SJSA1 (cell line): ENCODE results near the gene RASA2. TPM values are rescaled to one million over a fixed set of nuclear protein-coding genes. Genes with fewer than 3 reads are reported as not detected.

Experiments used
- DNase-seq, 2 experiments: peaks; one replicate each; pipeline ENCODE4 v3.0.0-alpha.2; 2015 to 2020; ENCODE audit warnings: low spot score in 2 of 2, low read depth in 1 of 2
- H3K27ac ChIP-seq: fragments of 250-450 bp; sonication (Bioruptor Pico); 2 replicates; pipeline ENCODE4 v1.5.1; 2020; ENCODE audit warnings: mild to moderate bottlenecking, moderate library complexity
- H3K27me3 ChIP-seq: fragments of 250-450 bp; sonication (Bioruptor Pico); replicated peaks from 2 replicates; pipeline ENCODE4 v1.5.1; 2020; ENCODE audit warnings: mild to moderate bottlenecking, moderate library complexity
- H3K36me3 ChIP-seq: fragments of 250-450 bp; sonication (Bioruptor Pico); 2 replicates; pipeline ENCODE4 v1.5.1; 2020; ENCODE audit warnings: mild to moderate bottlenecking
- H3K4me1 ChIP-seq: fragments of 250-450 bp; sonication (Bioruptor Pico); replicated peaks from 2 replicates; pipeline ENCODE4 v1.6.1; 2021; ENCODE audit warnings: mild to moderate bottlenecking
- H3K4me3 ChIP-seq: fragments of 250-450 bp; sonication (Bioruptor Pico); 2 replicates; pipeline ENCODE4 v1.5.1; 2020; ENCODE audit warnings: mild to moderate bottlenecking
- H3K9me3 ChIP-seq: fragments of 250-450 bp; sonication (Bioruptor Pico); replicated peaks from 2 replicates; pipeline ENCODE4 v1.5.1; 2020; ENCODE audit warnings: mild to moderate bottlenecking
- total RNA-seq: library from RNA; depleted of rRNA; stranded (reverse); fragments of >200 nt; shearing (Covaris generic); gene quantifications from 2 replicates; pipeline ENCODE4 v1.2.3, GENCODE V29; 2014

The RASA2 gene
- total RNA-seq, 1 experiment from 2014 or later: 16.3 TPM

DNA sequence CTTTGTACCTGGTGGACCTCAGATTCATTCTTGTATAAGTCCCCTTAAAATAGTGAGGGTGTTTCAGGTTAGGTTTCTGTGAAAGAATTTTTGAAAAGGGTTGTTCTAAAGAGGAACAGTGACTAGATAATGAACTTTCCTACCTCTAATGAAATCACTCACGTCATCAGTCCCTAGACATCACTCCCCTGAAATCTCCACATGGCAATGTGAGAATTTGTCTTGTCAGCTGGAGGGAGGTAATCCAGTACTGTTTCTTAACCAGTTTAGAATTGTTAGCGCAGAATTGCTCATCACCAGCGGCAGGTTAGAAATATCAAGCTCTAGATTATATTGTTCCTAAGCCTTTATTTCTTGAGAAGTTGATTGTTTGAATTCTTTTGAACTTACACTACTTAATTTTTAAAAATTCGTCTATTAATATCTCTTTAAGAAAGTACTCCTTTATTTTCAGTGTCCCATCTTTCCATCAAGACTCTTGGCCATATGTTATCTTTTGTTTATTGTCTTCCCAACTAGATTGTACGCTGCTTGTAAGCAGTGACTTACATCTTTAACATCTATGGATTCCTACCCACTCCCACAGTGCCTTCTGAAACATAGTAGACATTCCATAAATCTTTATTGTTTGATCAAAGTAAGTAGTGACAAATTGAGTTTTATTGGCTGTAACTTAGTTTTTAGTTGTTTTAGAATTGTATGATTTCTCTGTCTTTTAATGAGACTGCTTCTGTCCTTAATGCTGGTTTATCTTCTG is 52.8 kb downstream of the RASA2 start:
- Histone ChIP-seq H3K36me3 (peaks cover 36% of the 10 kb centered on the region), H3K4me3 (no peak overlapping the region), H3K9me3 (no peaks in the 10 kb centered on the region; the same call in 1 of the 2 replicates), H3K27me3 (no peaks in the 10 kb centered on the region), H3K4me1 (no peaks in the 10 kb centered on the region), H3K27ac (no peak overlapping the region)
- DNase-seq: no peak

- no peak overlapping the region for H3K4me3 ChIP-seq
Measured at GRCh38 chr3:141540531-141540930, 53.7 kb downstream of the RASA2 start.

DNA sequence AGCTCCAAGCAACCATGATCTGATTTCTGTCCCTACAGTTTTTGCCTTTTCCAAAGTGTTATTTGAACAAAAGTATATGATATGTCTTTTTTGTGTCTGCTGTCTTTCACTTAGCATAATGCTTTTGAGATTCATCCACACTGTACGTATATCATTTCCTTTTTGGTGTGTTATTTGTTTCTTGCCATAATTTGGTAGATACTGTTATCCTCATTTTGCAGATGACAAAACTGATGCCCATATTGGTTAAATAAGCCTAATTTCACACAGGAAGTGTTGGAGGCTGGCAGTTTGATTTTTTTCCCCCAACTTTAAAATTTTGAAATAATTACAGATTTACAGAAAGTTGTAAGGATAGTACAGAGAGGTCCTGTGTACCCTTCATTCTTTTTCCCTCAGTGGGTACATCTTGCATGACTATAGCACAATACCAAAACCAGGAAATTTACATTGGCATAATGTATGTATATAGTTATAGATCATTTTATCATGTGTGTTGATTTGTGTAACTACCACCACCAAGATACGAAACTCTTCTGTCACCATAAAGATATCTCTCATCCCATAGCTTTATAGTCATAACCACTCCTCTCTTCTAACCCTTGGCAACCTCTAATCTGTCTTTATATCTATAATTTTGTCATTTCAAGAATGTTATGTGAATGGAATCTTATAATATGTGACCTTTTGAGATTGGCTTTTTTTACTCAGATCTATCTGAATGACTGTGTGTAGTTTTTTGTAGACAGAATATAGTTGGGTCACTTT is 55.6 kb downstream of the RASA2 start:
- DNase-seq: no peak
- no peak overlapping the region for H3K27ac ChIP-seq
- H3K4me3 ChIP-seq: no peak overlapping the region
- H3K27me3 ChIP-seq: no peaks in the 10 kb centered on the region
- peaks cover 3% of the 10 kb centered on the region for H3K9me3 ChIP-seq
- H3K4me1 ChIP-seq: no peaks in the 10 kb centered on the region
- peaks cover 41% of the 10 kb centered on the region for H3K36me3 ChIP-seq

More at GRCh38 chr3:141540531-141540930, 53.7 kb downstream of the RASA2 start:
- no peaks in the 10 kb centered on the region; the same call in 1 of the 2 replicates for H3K9me3 ChIP-seq
- H3K36me3 ChIP-seq: peaks cover 39% of the 10 kb centered on the region
- no peak for DNase-seq
- no peaks in the 10 kb centered on the region for H3K27me3 ChIP-seq
- H3K4me1 ChIP-seq: no peaks in the 10 kb centered on the region
- H3K27ac ChIP-seq: no peak overlapping the region

GRCh38 chr3:141542989-141543388 is 56.2 kb downstream of the RASA2 start:
- DNase-seq: no peak
- peaks cover 3% of the 10 kb centered on the region for H3K9me3 ChIP-seq
- H3K36me3 ChIP-seq: peaks cover 47% of the 10 kb centered on the region
- H3K27ac ChIP-seq: no peak overlapping the region
- H3K27me3 ChIP-seq: no peaks in the 10 kb centered on the region
- no peak overlapping the region for H3K4me3 ChIP-seq
- H3K4me1 ChIP-seq: no peaks in the 10 kb centered on the region

- Histone ChIP-seq H3K36me3 (peaks cover 59% of the 10 kb centered on the region), H3K27me3 (no peaks in the 10 kb centered on the region), H3K27ac (no peak overlapping the region), H3K9me3 (peaks cover 3% of the 10 kb centered on the region), H3K4me1 (no peaks in the 10 kb centered on the region), H3K4me3 (no peak overlapping the region)
- DNase-seq: no peak
Measured at GRCh38 chr3:141544697-141545096, 57.9 kb downstream of the RASA2 start.

- no peak overlapping the region for H3K4me3 ChIP-seq
- H3K27me3 ChIP-seq: no peaks in the 10 kb centered on the region
- DNase-seq: no peak
- H3K4me1 ChIP-seq: no peaks in the 10 kb centered on the region
- peaks cover 3% of the 10 kb centered on the region for H3K9me3 ChIP-seq
- H3K36me3 ChIP-seq: peaks cover 60% of the 10 kb centered on the region
- H3K27ac ChIP-seq: no peak overlapping the region
Measured at GRCh38 chr3:141546081-141546480, 59.3 kb downstream of the RASA2 start.

DNA sequence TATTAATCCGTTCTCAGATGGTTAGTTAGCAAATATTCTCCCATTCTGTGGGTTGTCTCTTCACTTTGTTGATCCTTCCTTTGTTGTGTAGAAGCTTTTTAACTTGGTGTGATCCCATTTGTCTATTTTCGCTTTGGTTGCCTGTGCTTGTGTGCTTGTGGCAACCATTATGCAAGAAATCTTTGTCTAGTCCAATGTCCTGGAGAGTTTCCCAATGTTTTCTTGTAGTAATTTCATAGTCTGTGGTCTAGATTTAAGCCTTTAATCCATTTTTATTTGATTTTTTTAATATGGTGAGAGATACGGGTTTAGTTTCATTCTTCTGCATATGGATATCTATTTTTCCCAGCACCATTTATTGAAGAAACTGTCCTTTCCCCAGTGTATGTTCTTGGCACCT is 59.8 kb downstream of the RASA2 start:
- no peak overlapping the region for H3K27ac ChIP-seq
- peaks cover 59% of the 10 kb centered on the region for H3K36me3 ChIP-seq
- no peaks in the 10 kb centered on the region for H3K27me3 ChIP-seq
- no peak for DNase-seq
- no peaks in the 10 kb centered on the region for H3K4me1 ChIP-seq
- H3K4me3 ChIP-seq: no peak overlapping the region
- H3K9me3 ChIP-seq: peaks cover 3% of the 10 kb centered on the region

GRCh38 chr3:141547791-141548190 is 61.0 kb downstream of the RASA2 start:
- H3K9me3 ChIP-seq: peaks cover 3% of the 10 kb centered on the region
- no peaks in the 10 kb centered on the region for H3K27me3 ChIP-seq
- no peak overlapping the region for H3K27ac ChIP-seq
- no peaks in the 10 kb centered on the region for H3K4me1 ChIP-seq
- no peak for DNase-seq
- no peak overlapping the region for H3K4me3 ChIP-seq
- peaks cover 51% of the 10 kb centered on the region for H3K36me3 ChIP-seq

DNA sequence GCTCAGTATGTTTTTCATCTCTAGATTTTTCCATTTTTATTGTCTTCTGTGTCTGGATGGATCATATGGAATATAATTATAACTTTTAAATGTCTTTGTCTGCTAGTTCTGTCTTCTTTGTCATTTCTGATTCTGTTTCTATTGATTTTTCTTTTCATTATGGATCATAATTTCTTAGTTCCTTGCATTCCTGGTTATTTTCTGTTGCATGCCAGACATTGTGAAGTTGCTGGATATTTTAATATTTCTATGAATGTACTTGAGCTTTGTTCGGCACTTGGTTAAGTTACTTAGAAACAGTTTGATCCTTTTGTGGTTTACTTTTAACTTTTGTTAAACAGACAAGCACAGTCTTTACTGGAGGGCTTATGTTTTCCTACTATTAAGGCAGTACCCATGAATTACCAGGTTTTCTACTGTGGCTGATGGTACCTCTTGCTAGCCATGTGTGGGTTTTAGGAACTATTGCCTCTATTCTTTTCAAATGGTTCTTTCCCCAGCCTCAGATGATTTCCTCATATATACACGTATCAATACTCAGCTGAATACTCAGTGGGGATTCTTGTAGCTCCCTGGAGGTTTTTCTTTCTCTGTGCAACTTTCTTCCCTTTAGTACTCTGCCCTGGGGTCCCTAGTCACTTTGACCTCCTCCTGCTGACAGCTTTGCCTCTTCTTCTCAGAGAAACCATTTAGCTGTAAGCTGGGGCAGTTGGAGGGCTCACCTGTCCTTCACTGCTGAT is 64.3 kb downstream of the RASA2 start:
- Histone ChIP-seq H3K27me3 (no peaks in the 10 kb centered on the region), H3K27ac (no peak overlapping the region), H3K9me3 (peaks cover under 1% of the 10 kb centered on the region)

DNA sequence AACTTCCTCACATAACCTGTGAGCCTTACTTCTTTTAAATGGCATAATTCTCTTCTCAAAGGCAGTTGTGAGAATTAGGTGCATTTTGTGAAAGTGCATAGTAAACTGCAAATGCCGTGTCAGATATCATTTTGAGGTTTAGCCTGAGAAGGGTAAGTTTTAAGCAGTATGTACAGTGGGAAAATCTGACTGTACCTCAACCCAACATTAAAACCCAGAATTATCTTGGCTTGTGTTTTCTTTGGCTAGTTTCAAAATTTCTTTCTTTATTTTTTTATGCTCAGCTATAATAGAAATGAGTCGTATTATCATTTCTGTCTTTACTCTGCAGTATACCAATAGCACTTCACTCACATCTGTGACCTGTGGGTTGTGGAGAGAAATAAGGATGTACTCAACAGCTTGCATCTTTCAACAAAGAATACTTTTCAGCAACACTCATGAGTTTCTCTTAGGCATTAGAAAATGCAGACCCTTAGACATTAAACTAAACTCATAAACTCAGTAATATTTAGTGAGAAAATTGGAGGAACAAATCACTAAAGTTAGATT is 65.7 kb downstream of the RASA2 start:
- no peaks in the 10 kb centered on the region; the same call in 1 of the 2 replicates for H3K9me3 ChIP-seq
- no peak overlapping the region for H3K4me3 ChIP-seq
- DNase-seq: no peak
- H3K27ac ChIP-seq: no peak overlapping the region
- H3K4me1 ChIP-seq: no peaks in the 10 kb centered on the region
- H3K27me3 ChIP-seq: no peaks in the 10 kb centered on the region
- peaks cover 38% of the 10 kb centered on the region for H3K36me3 ChIP-seq

More for the DNA sequence above, 64.3 kb downstream of the RASA2 start:
- H3K4me3 ChIP-seq: no peak overlapping the region
- H3K36me3 ChIP-seq: peaks cover 37% of the 10 kb centered on the region
- H3K4me1 ChIP-seq: no peaks in the 10 kb centered on the region
- DNase-seq: no peak

DNA sequence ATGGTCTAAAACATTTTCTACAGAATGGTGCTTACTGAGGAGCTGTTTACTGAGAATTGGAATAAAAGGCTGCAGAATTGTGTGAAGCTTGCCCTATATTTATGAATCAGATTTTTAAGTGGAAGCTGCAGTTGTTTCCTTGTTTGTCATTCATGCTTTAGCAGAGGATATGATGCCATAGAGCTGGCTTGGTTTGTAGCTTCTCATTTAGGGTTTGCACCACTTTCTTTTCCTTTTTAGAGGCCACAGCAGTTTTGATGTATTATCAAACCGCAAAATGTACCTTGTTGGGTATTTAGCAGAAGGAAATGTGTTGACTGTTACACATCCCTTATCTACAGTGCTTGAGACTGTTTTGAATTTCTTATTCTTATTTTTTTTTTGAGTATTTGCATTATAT is 66.2 kb downstream of the RASA2 start:
- no peak for DNase-seq
- H3K27ac ChIP-seq: no peak overlapping the region

DNA sequence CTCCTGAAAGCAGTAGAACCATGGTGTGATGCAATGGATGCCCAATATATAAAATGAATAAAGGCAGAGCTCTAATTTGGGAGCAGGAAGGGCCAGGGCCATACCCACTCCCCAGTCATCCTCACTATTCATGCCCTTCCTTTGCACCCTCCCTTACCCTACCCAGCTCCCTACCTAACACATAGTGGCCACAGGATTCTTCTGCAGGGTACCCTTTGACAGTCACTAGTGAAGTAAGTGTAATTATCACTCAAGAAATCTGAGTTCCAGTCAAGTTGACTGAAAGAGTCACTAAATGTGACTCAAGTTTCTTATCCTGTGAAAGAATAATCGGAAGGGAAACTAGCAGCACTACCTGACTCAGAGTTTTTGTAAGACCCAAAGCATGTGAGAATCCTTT is 69.2 kb downstream of the RASA2 start:
- no peak overlapping the region for H3K4me3 ChIP-seq
- no peaks in the 10 kb centered on the region for H3K9me3 ChIP-seq
- H3K36me3 ChIP-seq: peaks cover 27% of the 10 kb centered on the region
- H3K27ac ChIP-seq: no peak overlapping the region
- no peak for DNase-seq
- H3K27me3 ChIP-seq: no peaks in the 10 kb centered on the region
- no peaks in the 10 kb centered on the region for H3K4me1 ChIP-seq

More for the DNA sequence above, 66.2 kb downstream of the RASA2 start:
- H3K36me3 ChIP-seq: peaks cover 33% of the 10 kb centered on the region
- no peak overlapping the region for H3K4me3 ChIP-seq
- no peaks in the 10 kb centered on the region for H3K4me1 ChIP-seq
- H3K9me3 ChIP-seq: no peaks in the 10 kb centered on the region; the same call in 1 of the 2 replicates
- H3K27me3 ChIP-seq: no peaks in the 10 kb centered on the region

GRCh38 chr3:141557961-141558706 is 71.3 kb downstream of the RASA2 start:
- no peaks in the 10 kb centered on the region for H3K9me3 ChIP-seq
- no peak overlapping the region for H3K4me3 ChIP-seq
- H3K36me3 ChIP-seq: peaks cover 29% of the 10 kb centered on the region
- H3K27ac ChIP-seq: no peak overlapping the region
- H3K4me1 ChIP-seq: no peaks in the 10 kb centered on the region
- no peak for DNase-seq
- no peaks in the 10 kb centered on the region for H3K27me3 ChIP-seq
